HepG2 (cell line): Measurements from ENCODE around the gene PLEKHA5. TPM values are rescaled to one million over a fixed set of nuclear protein-coding genes. Genes with fewer than 3 reads are reported as not detected.

Experiments used
- ATAC-seq: fragments of 200-7000 bp; cut with Tn5 transposase; 3 replicates; pipeline ENCODE4 v1.9.1; 2020; ENCODE audit warnings: mild to moderate bottlenecking, moderate library complexity
- BruUV-seq: library from RNA; stranded (reverse); fragments of 400-500 nt; replicated peaks from 2 replicates; lab custom pipeline; 2021; lab: Mats Ljungman, UMichigan
- CTCF ChIA-PET: fragments of 300-600 bp; formaldehyde crosslinking; extraction: SDS; loops from one replicate; lab custom pipeline; 2021; ENCODE audit warnings: low total read pairs, inconsistent platforms, low intra/inter-chr PET ratio; lab: Yijun Ruan, JAX
- POLR2A ChIA-PET: fragments of 350-600 bp; sonication (Branson Sonifier 250); formaldehyde crosslinking; loops from one replicate; lab custom pipeline; 2020; ENCODE audit warnings: antibody characterized with exemption, inconsistent platforms; lab: Yijun Ruan, JAX
- DNase-seq: peaks from one replicate; pipeline ENCODE4 v3.0.0-alpha.2; 2015; ENCODE audit warnings: low spot score
- FAIRE-seq: peaks from 3 replicates; lab custom pipeline; 2011; peaks lifted over from hg19 to GRCh38; lab: Jason Lieb, UNC
- H2AFZ ChIP-seq: one replicate; pipeline ENCODE4 v1.6.1; 2011; ENCODE audit warnings: low read length, inconsistent platforms
- H3K27ac ChIP-seq: fragments of 300-600 bp; 3 replicates; pipeline ENCODE4 v1.8.0; 2011; ENCODE audit warnings: mixed run types, mild to moderate bottlenecking, mixed read lengths, low read length, inconsistent platforms; ENCODE audit not compliant: insufficient read depth; ENCODE audit errors: extremely low read length
- H3K27me3 ChIP-seq, 2 experiments: fragments of 200-600 bp in 1 of 2; 2 replicates in 1 of 2; 3 replicates in 1 of 2; pipeline versions ENCODE4 v1.6.0 to v1.8.0; 2011; ENCODE audit warnings: low read length in 2 of 2, mild to moderate bottlenecking in 2 of 2, moderate library complexity in 2 of 2, inconsistent platforms in 1 of 2; ENCODE audit not compliant: insufficient read depth in 2 of 2, control insufficient read depth in 1 of 2
- H3K36me3 ChIP-seq, 2 experiments: fragments of 200-600 bp in 1 of 2; replicated peaks in 1 of 2; 2 replicates in 1 of 2; 3 replicates in 1 of 2; pipeline versions ENCODE4 v1.5.1 to v1.8.0; 2011; ENCODE audit warnings: low read length in 2 of 2, inconsistent platforms in 1 of 2; ENCODE audit not compliant: insufficient read depth in 2 of 2, control insufficient read depth in 1 of 2
- H3K4me1 ChIP-seq: 2 replicates; pipeline ENCODE4 v1.5.1; 2012; ENCODE audit warnings: low read length, inconsistent platforms; ENCODE audit not compliant: insufficient read depth
- H3K4me2 ChIP-seq: 2 replicates; pipeline ENCODE4 v1.6.0; 2011; ENCODE audit warnings: low read depth, low read length, inconsistent platforms
- H3K4me3 ChIP-seq, 3 experiments: fragments of 200-600 bp in 1 of 3; sonication (generic), shearing (Covaris generic) in 1 of 3; replicated peaks in 1 of 3; 2 replicates each; pipeline ENCODE4 v1.5.1; 2011 to 2016; ENCODE audit warnings: low read length in 3 of 3, inconsistent platforms in 2 of 3, low read depth in 2 of 3, mild to moderate bottlenecking in 2 of 3, control low read depth in 1 of 3, mixed read lengths in 1 of 3; ENCODE audit not compliant: insufficient read depth in 1 of 3
- H3K79me2 ChIP-seq: one replicate; pipeline ENCODE4 v1.6.1; 2011; ENCODE audit warnings: low read length, inconsistent platforms; ENCODE audit not compliant: insufficient read depth
- H3K9ac ChIP-seq: 2 replicates; pipeline ENCODE4 v1.6.0; 2011; ENCODE audit warnings: mild to moderate bottlenecking, low read depth, low read length, inconsistent platforms; ENCODE audit not compliant: insufficient read depth
- H3K9me3 ChIP-seq: 2 replicates; pipeline ENCODE4 v1.5.1; 2012; ENCODE audit warnings: mild to moderate bottlenecking, low read length
- H4K20me1 ChIP-seq: 2 replicates; pipeline ENCODE4 v1.6.0; 2011; ENCODE audit warnings: inconsistent platforms, mild to moderate bottlenecking, low read length, moderate library complexity; ENCODE audit not compliant: insufficient read depth
- ATF6 ChIP-seq: sonication (generic); formaldehyde crosslinking; conservative IDR thresholded peaks from 2 replicates; pipeline ENCODE4 v1.4.0; 2020; ENCODE audit warnings: missing genetic modification reagents
- CENPBD1 ChIP-seq: sonication (generic); formaldehyde crosslinking; IDR thresholded peaks from 2 replicates; pipeline ENCODE4 v1.8.0; 2022; ENCODE audit warnings: missing genetic modification reagents, low read depth, mild to moderate bottlenecking, borderline replicate concordance
- EEA1 ChIP-seq: sonication (generic); formaldehyde crosslinking; IDR thresholded peaks from 2 replicates; pipeline ENCODE4 v1.5.1; 2020; ENCODE audit warnings: mild to moderate bottlenecking, missing genetic modification reagents, borderline replicate concordance
- HCFC1 ChIP-seq: fragments of 150-350 bp; IDR thresholded peaks from 2 replicates; pipeline ENCODE4 v1.6.1; 2014; ENCODE audit warnings: low read depth, low read length
- NONO ChIP-seq, 2 experiments: fragments of 450-650 bp in 1 of 2; sonication (generic) in 1 of 2; formaldehyde crosslinking in 1 of 2; IDR thresholded peaks in 1 of 2; conservative IDR thresholded peaks in 1 of 2; 2 replicates each; pipeline versions ENCODE4 v1.6.1 to v1.8.0; 2017 to 2022; ENCODE audit warnings: mild to moderate bottlenecking in 1 of 2, missing genetic modification reagents in 1 of 2, moderate library complexity in 1 of 2
- PHF8 ChIP-seq: sonication (generic); formaldehyde crosslinking; IDR thresholded peaks from 2 replicates; pipeline ENCODE4 v1.5.0; 2020; ENCODE audit warnings: missing genetic modification reagents
- RAD21 ChIP-seq: fragments of 450-650 bp; formaldehyde crosslinking; IDR thresholded peaks from 2 replicates; pipeline ENCODE4 v1.5.0; 2020; ENCODE audit warnings: mild to moderate bottlenecking
- ZFP90 ChIP-seq: sonication (generic); formaldehyde crosslinking; IDR thresholded peaks from 2 replicates; pipeline ENCODE4 v1.8.0; 2022; ENCODE audit warnings: missing genetic modification reagents, mild to moderate bottlenecking, inconsistent platforms, borderline replicate concordance
- ZFYVE20 ChIP-seq: sonication (generic); formaldehyde crosslinking; IDR thresholded peaks from 2 replicates; pipeline ENCODE4 v1.8.0; 2023; ENCODE audit warnings: low read depth, mild to moderate bottlenecking, moderate library complexity, missing genetic modification reagents, borderline replicate concordance
- ZNF350 ChIP-seq: sonication (generic); formaldehyde crosslinking; IDR thresholded peaks from 2 replicates; pipeline ENCODE4 v1.4.0; 2020; ENCODE audit warnings: mild to moderate bottlenecking, low read depth, missing genetic modification reagents, borderline replicate concordance
- ZNF883 ChIP-seq: sonication (generic); formaldehyde crosslinking; IDR thresholded peaks from 2 replicates; pipeline ENCODE4 v1.5.1; 2020; ENCODE audit warnings: mild to moderate bottlenecking, missing genetic modification reagents; ENCODE audit errors: not compliant biosample characterization
- ZUFSP ChIP-seq: sonication (generic); formaldehyde crosslinking; IDR thresholded peaks from 2 replicates; pipeline ENCODE4 v1.9.0; 2021; ENCODE audit warnings: missing genetic modification reagents, mild to moderate bottlenecking, borderline replicate concordance
- WGBS: methylation state at CpG from one replicate; pipeline ENCODE4 v1.1.6; 2017; ENCODE audit warnings: low lambda C conversion rate; 5-methylcytosine and 5-hydroxymethylcytosine counted together
- in situ Hi-C: cut with HindIII; loops from 2 replicates; pipeline ENCODE4 v1.10.0; 2017; ENCODE audit warnings: low pct_unique_long_range_greater_than_20kb; ENCODE audit not compliant: extremely low pct_ligation_motif_present
- intact Hi-C: fragments of 100-400 bp; cut with micrococcal nuclease; formaldehyde crosslinking; loops from one replicate; pipeline ENCODE4 v1.10.0; 2022; ENCODE audit not compliant: unreplicated experiment
- polyA plus RNA-seq, 8 experiments: library from polyadenylated mRNA; depleted of rRNA in 3 of 8; stranded (reverse) in 7 of 8; unstranded in 1 of 8; fragments of >200 nt; fragmentation: Illumina TruSeq in 4 of 8; extraction: Trizol in 4 of 8; gene quantifications; 2 replicates each; pipeline versions ENCODE4 v1.2.1 to v1.2.3, GENCODE V29; 2011 to 2016; ENCODE audit warnings: low read depth in 4 of 8, missing spikeins in 1 of 8, mixed read lengths in 1 of 8; ENCODE audit not compliant: insufficient read depth in 1 of 8
- total RNA-seq, 5 experiments: library from RNA; depleted of rRNA; stranded (reverse); fragments of >200 nt; fragmentation: Illumina TruSeq; extraction: Trizol; gene quantifications; 2 replicates each; pipeline ENCODE4 v1.2.3, GENCODE V29; 2016; ENCODE audit warnings: low read depth in 1 of 5
- TF ChIP-seq, protein P1 (sequence below): sonication (generic); formaldehyde crosslinking; IDR thresholded peaks from 2 replicates; pipeline ENCODE4 v1.4.0; 2020; ENCODE audit warnings: missing genetic modification reagents
- TF ChIP-seq, protein P2 (sequence below): sonication (generic); formaldehyde crosslinking; IDR thresholded peaks from 2 replicates; pipeline ENCODE4 v1.5.0; 2020; ENCODE audit warnings: mild to moderate bottlenecking, missing genetic modification reagents

Gene PLEKHA5
- total and polyA plus RNA-seq, 2 of the 13 experiments (the other 11 are each of a cell fraction or from before 2014, with no cell fraction given) = 4.2 to 15.4 TPM

- ChIA-PET CTCF (no interaction called here), POLR2A (no interaction called here)
- ATAC-seq = no peak
- 96% methylated on average over 5 of the region's 5 CpGs for WGBS
- Histone ChIP-seq H3K4me3 (no peak overlapping the region), H3K4me1 (peaks cover 7% of the 10 kb centered on the region), H3K4me2 (no peak overlapping the region), H3K9ac (no peak overlapping the region), H3K36me3 (no peaks in the 10 kb centered on the region), H3K27ac (no peak overlapping the region), H3K9me3 (no peaks in the 10 kb centered on the region), H2AFZ (no peak overlapping the region), H4K20me1 (no peaks in the 10 kb centered on the region), H3K27me3 (no peaks in the 10 kb centered on the region), H3K79me2 (no peaks in the 10 kb centered on the region)
- intact Hi-C loops (loop anchor here (10.0 kb wide), 1 partner anchor 158 kb away; no protein-coding TSS in a partner anchor), in situ Hi-C loops (loop anchor here (10.0 to 25.0 kb wide), 2 partner anchors 318 to 746 kb away; no protein-coding TSS in a partner anchor)
- BruUV-seq = no TSS peak
- no peak for FAIRE-seq
- DNase-seq = no peak
- TF ChIP-seq, protein P1, sequence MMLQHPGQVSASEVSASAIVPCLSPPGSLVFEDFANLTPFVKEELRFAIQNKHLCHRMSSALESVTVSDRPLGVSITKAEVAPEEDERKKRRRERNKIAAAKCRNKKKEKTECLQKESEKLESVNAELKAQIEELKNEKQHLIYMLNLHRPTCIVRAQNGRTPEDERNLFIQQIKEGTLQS (CRISPR knock-in tag) = no peak
- no peak for TF ChIP-seq CENPBD1 (CRISPR knock-in tag)
- TF ChIP-seq PHF8 (CRISPR knock-in tag) = no peak
- no peak for TF ChIP-seq ATF6 (CRISPR knock-in tag)
- no peak for TF ChIP-seq ZFP90 (CRISPR knock-in tag)
- no peak for TF ChIP-seq ZNF350
- no peak for TF ChIP-seq ZFYVE20
- TF ChIP-seq NONO (IDR thresholded peaks at IDR 0.05) = no peak
- TF ChIP-seq NONO (CRISPR knock-in tag; conservative IDR thresholded peaks at IDR 0.05) = no peak
- no peak for TF ChIP-seq HCFC1
- no peak for TF ChIP-seq ZUFSP (CRISPR knock-in tag)
- no peak for TF ChIP-seq ZNF883 (CRISPR knock-in tag)
- TF ChIP-seq, protein P2, sequence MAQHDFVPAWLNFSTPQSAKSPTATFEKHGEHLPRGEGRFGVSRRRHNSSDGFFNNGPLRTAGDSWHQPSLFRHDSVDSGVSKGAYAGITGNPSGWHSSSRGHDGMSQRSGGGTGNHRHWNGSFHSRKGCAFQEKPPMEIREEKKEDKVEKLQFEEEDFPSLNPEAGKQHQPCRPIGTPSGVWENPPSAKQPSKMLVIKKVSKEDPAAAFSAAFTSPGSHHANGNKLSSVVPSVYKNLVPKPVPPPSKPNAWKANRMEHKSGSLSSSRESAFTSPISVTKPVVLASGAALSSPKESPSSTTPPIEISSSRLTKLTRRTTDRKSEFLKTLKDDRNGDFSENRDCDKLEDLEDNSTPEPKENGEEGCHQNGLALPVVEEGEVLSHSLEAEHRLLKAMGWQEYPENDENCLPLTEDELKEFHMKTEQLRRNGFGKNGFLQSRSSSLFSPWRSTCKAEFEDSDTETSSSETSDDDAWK (CRISPR knock-in tag) = no peak
- no peak for TF ChIP-seq EEA1
- no peak for TF ChIP-seq RAD21 (CRISPR knock-in tag)
Measured at GRCh38 chr12:19183121-19183838, 53.7 kb downstream of the PLEKHA5 start.
